ENCODE data around the gene WIF1.

- TF ChIP-seq CTCF (IDR thresholded peaks at IDR 0.05): no peak
- no peak for TF ChIP-seq POLR2A (IDR thresholded peaks at IDR 0.05)
These were observed 49.2 kb upstream of the WIF1 start for GRCh38 chr12:65170209-65170881.
